Stimulated activated CD8-positive, alpha-beta memory T cell treated with anti-CD3 and anti-CD28 coated beads, Interleukin-7, amount 100 ng/mL, for 1 hour (primary cell): ENCODE measurements around the gene IDS.
A peak's percentile ranks its signal among the peaks of the same experiment; 100 is the strongest.
"Not testable (repeated sequence)": the region's sequence is repeated elsewhere in the genome, so short reads cannot be mapped to it uniquely, and the experiment has no call there.

Source experiments
- DNase-seq, 2 donors: peaks; one replicate each; pipeline ENCODE4 v3.0.0-alpha.2; 2020; ENCODE audit warnings: low read depth in 2 of 2

The IDS gene

GRCh38 chrX:149527705-149528104, 22.6 kb upstream of the IDS start:
- DNase-seq = no peak

DNA sequence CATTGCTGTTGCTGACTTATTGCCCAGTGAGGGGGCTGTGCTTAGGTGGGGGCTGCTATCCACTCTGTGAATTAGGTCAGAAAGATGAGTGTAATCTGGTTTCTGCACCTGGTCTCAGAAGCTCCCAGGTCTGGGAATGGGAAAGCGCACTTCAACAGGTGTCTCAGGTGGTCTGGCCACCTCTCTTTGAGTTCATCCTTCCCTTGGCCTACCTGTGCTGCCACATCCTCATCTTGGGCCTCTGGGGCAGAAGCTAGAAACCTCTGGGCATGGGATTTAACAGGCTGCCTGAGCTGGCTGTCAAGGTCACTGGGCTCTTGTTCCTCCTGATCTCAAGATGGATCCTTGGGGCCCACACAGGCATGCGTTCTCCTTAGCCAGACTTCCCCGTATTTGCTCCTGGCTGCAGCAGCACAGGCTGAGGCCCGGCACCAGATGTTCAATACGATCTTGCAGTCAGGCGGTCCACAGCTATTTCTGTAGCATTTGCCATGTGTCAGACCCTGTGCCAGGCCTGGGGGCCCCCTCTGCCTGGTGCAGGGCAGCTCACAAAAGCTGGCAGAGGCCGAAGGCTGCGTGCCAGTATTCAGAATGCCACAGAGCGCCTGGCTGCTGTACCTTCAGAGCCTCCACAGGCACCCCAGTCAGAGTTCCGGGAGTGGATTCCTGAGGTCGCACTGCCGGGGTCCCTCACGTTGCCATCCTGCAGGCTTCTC, 21.4 kb upstream of the IDS start:
- DNase-seq = not testable (repeated sequence)

DNA sequence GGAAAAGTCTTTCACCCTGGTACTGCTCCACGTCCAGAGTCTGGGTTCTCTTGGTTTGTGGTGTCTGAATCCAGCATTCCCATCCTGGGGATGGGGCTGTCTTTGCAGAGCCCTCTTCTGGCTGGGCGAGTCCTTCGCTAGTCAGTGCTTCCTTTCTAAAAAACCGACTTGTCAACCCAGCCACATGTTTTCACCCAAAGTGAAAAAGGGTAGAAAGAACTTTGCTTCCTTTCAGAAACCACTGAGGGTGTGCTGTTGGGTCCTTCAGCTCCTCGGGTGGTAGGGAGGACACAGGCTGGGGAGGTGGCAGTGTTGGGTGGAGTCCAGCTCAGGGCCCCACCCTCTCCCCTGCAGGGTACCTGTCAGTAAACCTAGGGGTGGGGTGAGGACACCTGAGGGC, 20.8 kb upstream of the IDS start:
- DNase-seq = not testable (repeated sequence)

DNA sequence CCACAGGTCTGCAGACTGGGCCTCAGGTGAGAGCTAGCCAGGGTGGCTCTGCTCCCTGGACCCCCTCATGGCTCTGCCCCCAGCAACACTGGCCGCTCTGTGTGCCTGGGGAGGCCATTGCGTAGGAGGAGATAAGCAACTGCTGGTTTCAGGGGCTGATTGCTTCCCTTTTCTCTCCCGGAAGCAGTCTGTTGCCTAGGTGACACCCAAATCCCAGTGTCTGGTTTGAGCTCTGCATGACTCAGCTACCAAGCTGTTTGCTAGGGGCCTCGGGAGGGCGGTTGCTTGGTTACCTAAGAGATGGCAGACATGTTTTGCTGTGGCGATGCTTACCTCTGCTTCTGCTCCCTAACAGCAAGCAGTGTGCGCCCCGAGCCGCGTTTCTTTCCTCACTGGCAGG, 20.3 kb upstream of the IDS start:
- not testable (repeated sequence) for DNase-seq

DNA sequence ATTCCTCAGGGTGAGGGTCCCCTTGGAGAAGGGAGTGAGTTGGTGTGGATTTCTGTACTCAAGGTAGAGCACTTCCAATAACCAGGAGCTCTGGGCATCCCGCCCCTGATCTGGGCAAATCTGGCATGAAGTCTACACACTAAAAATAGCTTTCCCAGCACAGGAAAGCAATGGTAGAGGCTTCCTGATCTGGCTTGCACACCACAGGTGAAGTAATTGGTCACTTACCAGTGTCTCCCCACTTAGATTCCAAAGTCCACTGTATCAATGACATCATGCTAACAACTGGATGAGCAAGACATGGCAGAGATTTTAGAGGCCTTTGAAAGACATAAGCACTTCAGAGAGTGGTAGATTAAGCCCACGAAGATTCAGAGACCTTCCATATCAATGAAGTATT, 17.8 kb upstream of the IDS start:
- DNase-seq = no peak

DNA sequence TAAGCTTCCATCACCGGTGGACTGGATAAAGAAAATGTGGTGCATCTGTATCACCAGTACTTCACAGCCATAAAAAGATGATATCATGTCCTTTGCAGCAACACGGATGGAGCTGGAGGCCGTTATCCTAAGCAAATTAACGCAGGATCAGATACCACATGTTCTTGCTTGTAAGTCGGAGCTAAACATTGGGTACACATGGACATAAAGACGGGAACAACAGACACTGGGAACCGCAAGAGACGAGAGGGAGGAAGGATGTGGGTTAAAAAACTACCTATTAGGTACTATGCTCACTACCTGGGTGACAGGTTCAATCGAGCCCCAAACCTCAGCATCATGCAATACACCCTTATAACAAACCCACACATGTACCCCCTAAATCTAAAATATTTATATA, 16.3 kb upstream of the IDS start:
- no peak for DNase-seq

GRCh38 chrX:149520636-149521277, 15.7 kb upstream of the IDS start:
- not testable (repeated sequence) for DNase-seq

DNA sequence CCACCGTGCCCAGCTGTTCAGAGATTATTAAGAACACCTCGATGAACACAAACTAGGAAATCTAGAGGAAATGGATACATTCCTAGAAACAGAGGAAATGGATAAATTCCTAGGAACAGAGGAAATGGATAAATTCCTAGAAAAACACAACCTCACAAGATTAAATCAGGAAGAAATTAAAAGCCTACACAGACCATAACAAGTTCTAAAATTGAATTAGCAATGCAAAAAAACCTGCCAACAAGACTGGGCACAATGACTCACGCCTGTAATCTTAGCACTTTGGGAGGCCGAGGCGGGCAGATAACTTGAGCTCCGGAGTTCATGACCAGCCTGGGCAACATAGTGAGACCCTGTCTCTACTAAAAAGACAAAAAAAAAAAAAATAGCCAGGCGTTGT, 13.1 kb upstream of the IDS start:
- no peak for DNase-seq

DNA sequence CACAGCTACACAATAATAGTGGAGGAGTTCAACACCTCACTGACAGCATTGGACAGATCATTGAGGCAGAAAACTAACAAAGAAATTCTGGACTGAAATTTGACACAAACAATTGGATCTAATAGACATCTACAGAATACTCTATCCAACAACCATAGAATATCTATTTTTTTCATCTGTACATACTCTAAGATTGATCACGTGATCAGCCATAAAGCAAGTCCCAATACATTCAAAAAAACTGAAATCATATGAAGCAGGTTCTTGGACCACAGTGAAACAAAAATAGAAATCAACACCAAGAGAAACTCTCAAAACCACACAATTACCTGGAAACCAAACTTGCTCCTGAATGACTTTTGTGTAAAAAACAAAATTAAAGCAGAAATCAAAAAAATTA, 12.2 kb upstream of the IDS start:
- no peak for DNase-seq

DNA sequence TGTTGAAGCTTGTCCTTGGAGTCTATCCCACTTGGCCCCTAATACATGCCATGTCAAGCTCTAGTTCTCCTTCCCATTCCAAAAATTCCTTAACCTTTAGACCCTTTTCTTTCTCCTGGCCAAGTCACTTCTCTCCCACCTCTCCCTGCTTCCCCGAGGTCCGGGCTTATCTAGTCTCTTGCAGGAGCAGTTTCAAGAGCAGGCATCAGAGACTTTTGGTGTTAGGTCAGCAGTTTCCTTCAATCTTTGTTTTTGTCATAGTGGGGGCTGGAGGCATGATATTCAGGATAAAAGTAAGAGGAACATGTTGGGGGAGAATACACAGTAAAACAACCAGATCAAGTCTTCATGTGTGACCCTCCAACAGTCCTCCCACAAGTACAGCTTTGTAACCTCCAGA, 11.5 kb upstream of the IDS start:
- no peak for DNase-seq

DNA sequence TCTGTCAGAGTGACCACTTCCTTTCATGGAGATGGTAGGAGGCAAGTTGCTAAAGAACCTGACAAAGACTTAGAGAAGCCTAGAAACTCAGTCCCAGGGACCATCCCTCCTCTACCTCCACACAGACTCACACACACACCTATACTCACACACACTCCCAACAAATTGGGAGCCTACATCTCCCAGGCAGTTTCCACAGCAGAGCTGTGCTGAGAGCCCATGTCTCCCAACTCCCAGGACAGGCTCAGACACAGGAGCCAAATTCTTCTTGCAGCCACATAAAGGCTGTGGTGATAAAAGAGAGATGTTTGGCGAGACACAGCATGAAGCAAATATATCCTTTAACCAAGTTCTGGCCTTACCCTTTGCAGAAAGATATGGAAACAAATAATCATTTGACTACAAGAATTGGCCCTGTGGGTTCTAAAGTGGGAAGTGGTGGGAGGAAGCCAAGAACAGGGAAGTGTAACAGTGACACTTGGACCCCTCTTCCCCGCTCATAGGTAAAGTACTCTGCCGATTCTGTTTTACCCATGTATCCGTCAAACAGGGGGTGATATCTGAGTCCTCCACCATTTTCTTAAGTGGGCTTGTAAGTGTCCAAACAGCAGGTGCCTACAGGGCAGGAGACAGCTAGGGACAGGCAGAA, 11.0 kb upstream of the IDS start:
- DNase-seq = no peak

DNA sequence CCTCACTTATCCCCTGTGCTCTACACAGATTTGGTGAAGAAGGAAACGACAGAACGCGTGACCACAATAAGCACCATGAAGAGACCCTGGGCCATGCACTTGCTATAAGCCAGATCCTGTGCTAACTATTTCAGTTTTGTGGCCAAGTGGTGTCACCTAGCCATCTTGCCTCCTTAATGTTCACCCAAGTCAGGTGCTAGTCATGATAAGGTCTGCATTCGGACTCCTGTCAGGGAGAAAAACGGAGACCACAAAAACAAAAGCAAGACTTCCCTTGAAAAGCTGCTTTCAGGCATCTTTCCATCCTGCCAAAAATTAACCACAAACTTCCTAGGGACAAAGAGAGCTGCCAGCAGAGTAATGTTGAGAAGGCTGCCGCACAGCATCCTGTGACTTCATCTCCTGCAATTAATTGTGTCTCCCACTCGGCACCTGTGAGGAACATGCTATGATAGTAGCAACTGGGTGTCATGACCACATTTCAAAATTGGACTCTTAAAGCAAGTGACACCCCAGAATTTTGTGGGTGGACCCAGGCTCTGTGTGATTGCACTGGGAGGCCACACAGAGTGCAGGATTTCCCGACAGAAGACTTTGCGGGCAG, 8.8 kb upstream of the IDS start:
- no peak for DNase-seq

- DNase-seq = peak in 1 of 2 donors; percentile 29
Observed at GRCh38 chrX:149512225-149512885, 7.2 kb upstream of the IDS start.

- no peak for DNase-seq
Observed at GRCh38 chrX:149511081-149511480, 6.0 kb upstream of the IDS start.

- DNase-seq = no peak
Observed at GRCh38 chrX:149510386-149510785, 5.3 kb upstream of the IDS start.

DNA sequence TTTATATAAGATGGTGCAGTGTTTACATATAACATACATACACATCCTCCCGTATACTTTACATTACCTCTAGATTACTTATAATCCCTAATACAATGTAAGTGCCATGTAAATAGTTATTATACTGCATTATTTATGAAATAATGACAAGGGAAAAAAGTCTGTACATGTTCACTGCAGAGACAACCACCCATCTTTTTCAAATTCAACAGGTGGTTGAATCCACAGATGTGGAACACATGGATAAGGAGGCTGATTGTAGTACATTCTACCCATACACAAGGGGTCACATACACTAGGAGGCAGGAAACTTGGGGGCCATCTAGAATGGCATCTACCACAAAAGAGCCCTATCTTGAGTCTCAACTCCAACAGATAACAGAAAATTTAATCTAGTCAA, 3.4 kb upstream of the IDS start:
- DNase-seq = no peak

GRCh38 chrX:149506349-149506748, 1.2 kb upstream of the IDS start:
- DNase-seq = no peak

DNA sequence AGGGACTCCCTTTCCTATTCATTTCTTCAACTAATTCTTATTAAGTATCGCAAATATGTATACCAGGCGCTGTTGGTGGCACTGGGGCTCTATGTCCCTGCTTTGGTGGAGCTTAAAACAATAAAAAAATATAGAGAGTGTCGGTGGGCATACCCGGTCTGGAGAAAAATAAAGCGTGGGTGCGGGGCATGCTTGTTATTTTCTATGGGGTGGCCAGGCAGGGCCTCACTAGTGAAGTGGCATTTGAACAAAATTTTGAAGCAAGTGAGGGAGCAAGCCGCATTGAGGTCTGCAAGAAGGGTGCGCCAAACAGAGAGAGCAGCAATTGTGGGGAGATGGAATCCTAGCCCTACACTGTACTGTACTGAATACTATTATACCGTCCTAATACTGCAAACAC, 565 bp upstream of the IDS start:
- no peak for DNase-seq

DNA sequence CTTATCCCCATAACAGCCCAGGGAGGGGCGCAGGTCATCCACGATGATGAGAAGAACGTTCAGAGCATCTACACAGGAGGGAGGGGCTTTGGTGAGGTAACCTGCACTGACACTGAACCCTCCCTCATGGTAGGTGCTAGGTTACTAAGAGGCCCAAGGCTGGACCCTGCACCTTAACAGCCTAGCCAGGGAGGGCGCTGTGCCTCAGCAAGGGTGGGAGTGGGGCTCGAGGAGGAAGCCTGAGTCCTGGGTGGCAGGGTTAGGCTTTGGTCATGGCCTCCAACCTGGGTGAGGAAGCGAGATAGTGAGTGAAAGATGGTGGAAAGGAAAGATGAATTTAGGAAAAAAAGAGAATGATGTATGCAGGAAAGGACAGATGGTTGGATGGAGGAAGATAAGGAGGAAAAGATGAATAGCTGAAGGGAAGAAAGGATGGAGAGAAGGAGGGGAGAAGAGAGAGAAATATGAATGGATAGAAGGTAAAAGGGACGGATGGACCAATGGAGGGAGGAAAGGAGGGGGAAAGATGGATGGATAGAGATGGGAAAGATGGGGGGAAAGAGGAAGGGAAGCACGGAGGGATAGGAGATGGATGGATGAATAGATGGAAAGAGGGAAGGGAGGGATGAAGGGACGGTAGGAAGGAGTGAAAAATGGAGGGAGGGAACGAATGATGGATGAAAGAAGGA, 736 bp downstream of the IDS start:
- peak in 1 of 2 donors; percentile 31 for DNase-seq

DNA sequence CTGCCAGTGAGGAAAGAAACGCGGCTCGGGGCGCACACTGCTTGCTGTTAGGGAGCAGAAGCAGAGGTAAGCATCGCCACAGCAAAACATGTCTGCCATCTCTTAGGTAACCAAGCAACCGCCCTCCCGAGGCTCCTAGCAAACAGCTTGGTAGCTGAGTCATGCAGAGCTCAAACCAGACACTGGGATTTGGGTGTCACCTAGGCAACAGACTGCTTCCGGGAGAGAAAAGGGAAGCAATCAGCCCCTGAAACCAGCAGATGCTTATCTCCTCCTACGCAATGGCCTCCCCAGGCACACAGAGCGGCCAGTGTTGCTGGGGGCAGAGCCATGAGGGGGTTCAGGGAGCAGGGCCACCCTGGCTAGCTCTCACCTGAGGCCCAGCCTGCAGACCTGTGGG, 1.7 kb downstream of the IDS start:
- peak in 1 of 2 donors; percentile 22 for DNase-seq

GRCh38 chrX:149502923-149503322, 2.2 kb downstream of the IDS start:
- DNase-seq = not testable (repeated sequence)

- DNase-seq = no peak
Observed at GRCh38 chrX:149499766-149500165, 5.3 kb downstream of the IDS start.
